Measurements from ENCODE around the gene KIAA0753.
"Not testable (repeated sequence)": the region's sequence is repeated elsewhere in the genome, so short reads cannot be mapped to it uniquely, and the experiment has no call there.

DNA sequence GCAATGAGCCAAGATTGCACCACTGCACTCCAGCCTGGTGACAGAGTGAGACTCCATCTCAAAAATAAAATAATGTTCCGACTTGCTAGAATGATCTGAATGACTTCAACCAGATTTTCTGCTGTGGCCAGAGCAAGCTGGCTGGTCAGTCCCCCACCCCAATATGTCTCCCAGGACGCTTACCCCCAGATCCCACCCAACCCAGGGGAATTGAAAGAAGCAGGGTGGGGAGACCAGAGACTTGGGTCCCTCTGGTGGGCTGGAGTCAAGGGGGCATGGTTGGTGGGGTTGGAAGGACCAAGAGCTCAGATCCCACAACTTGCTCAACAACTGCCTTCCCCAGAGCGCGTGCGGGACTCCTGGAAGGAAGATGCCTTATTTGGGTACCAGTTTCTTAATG is 17.9 kb upstream of the KIAA0753 start:
- TF ChIP-seq, protein P1, sequence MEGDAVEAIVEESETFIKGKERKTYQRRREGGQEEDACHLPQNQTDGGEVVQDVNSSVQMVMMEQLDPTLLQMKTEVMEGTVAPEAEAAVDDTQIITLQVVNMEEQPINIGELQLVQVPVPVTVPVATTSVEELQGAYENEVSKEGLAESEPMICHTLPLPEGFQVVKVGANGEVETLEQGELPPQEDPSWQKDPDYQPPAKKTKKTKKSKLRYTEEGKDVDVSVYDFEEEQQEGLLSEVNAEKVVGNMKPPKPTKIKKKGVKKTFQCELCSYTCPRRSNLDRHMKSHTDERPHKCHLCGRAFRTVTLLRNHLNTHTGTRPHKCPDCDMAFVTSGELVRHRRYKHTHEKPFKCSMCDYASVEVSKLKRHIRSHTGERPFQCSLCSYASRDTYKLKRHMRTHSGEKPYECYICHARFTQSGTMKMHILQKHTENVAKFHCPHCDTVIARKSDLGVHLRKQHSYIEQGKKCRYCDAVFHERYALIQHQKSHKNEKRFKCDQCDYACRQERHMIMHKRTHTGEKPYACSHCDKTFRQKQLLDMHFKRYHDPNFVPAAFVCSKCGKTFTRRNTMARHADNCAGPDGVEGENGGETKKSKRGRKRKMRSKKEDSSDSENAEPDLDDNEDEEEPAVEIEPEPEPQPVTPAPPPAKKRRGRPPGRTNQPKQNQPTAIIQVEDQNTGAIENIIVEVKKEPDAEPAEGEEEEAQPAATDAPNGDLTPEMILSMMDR (IDR thresholded peaks at IDR 0.05; ENCODE audit: control extremely low read depth in 1 of 3, insufficient read depth in 1 of 3, low read depth in 1 of 3, low read length in 3 of 3) = not testable (repeated sequence)
- not testable (repeated sequence) for TF ChIP-seq SIN3A (conservative IDR thresholded peaks at IDR 0.05 in 1 of 2, IDR thresholded peaks at IDR 0.05 in 1 of 2; ENCODE audit: low read depth in 1 of 2, low read length in 2 of 2); CREB1 (IDR thresholded peaks at IDR 0.05); ZNF274 (IDR thresholded peaks at IDR 0.05; ENCODE audit: borderline replicate concordance, extremely low read depth, low read length); EZH2 (IDR thresholded peaks at IDR 0.05; ENCODE audit: low read depth, low read length, severe bottlenecking); RXRA (IDR thresholded peaks at IDR 0.05; ENCODE audit: insufficient read depth, low read depth, low read length); BCL11A (IDR thresholded peaks at IDR 0.05; ENCODE audit: low read depth in 2 of 2, low read length in 2 of 2); HDAC2 (IDR thresholded peaks at IDR 0.05; ENCODE audit: borderline replicate concordance in 1 of 2, low read depth in 2 of 2, low read length in 2 of 2); POLR2A (IDR thresholded peaks at IDR 0.05; ENCODE audit: control extremely low read depth in 1 of 2, low read depth in 2 of 2, low read length in 2 of 2); RAD21 (IDR thresholded peaks at IDR 0.05 in 1 of 2, conservative IDR thresholded peaks at IDR 0.05 in 1 of 2; ENCODE audit: low read depth in 2 of 2, low read length in 2 of 2)
- TF ChIP-seq, protein P2, sequence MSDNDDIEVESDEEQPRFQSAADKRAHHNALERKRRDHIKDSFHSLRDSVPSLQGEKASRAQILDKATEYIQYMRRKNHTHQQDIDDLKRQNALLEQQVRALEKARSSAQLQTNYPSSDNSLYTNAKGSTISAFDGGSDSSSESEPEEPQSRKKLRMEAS (IDR thresholded peaks at IDR 0.05) = not testable (repeated sequence)
